ENCODE data around the gene MAGI3. TPM values are rescaled to one million over a fixed set of nuclear protein-coding genes. Genes with fewer than 3 reads are reported as not detected.

The MAGI3 gene
- total and polyA plus RNA-seq, 2 of the 13 experiments (the other 11 are each of a cell fraction or from before 2014, with no cell fraction given) = 4.0 to 11.8 TPM

GRCh38 chr1:113438505-113439276, 48.4 kb downstream of the MAGI3 start:
- ChIA-PET POLR2A (interaction anchor here (0.6 to 1.0 kb wide), 2 partner anchors 47 to 49 kb away, joined by 3 read pairs; partner anchors contain the start of gene MAGI3), CTCF (ENCODE audit: low intra/inter-chr PET ratio, low total read pairs) (no interaction called here)
- Histone ChIP-seq H3K4me2 (ENCODE audit: low read depth, low read length) (peak overlapping the region; percentile 42), H3K36me3 (replicated peaks in 1 of 2; ENCODE audit: control insufficient read depth in 1 of 2, insufficient read depth in 2 of 2, low read length in 2 of 2) (no peaks in the 10 kb centered on the region), H3K4me1 (ENCODE audit: insufficient read depth, low read length) (peaks cover 39% of the 10 kb centered on the region), H4K20me1 (ENCODE audit: insufficient read depth, low read length) (no peaks in the 10 kb centered on the region), H3K79me2 (ENCODE audit: insufficient read depth, low read length) (peaks cover 33% of the 10 kb centered on the region), H2AFZ (ENCODE audit: low read length) (no peak overlapping the region), H3K27ac (ENCODE audit: extremely low read length, insufficient read depth, low read length) (peak overlapping the region; percentile 15), H3K27me3 (ENCODE audit: control insufficient read depth in 1 of 2, insufficient read depth in 2 of 2, low read length in 2 of 2) (no peaks in the 10 kb centered on the region), H3K9me3 (ENCODE audit: low read length) (no peaks in the 10 kb centered on the region), H3K9ac (ENCODE audit: insufficient read depth, low read depth, low read length) (0 out of 2 replicates have a peak overlapping the region, but pooled peaks have one; percentile 15), H3K4me3 (replicated peaks in 1 of 3; ENCODE audit: insufficient read depth in 1 of 3, low read depth in 2 of 3, low read length in 3 of 3) (peak overlapping the region in 1 of 3 experiments; percentile 29; a peak in 1 of 6 replicates)
- ATAC-seq = peak; percentile 89
- in situ Hi-C loops (cut with HindIII; ENCODE audit: extremely low pct_ligation_motif_present, low pct_unique_long_range_greater_than_20kb) = no loop called here
- peak; percentile 53 for DNase-seq (ENCODE audit: low spot score)
- peak; percentile 12 for FAIRE-seq
- no TSS peak for BruUV-seq (replicated peaks)
- 27% methylated on average over 3 of the region's 3 CpGs for WGBS (ENCODE audit: low lambda C conversion rate)
- intact Hi-C loops (cut with micrococcal nuclease; ENCODE audit: unreplicated experiment) = loop anchor here (1.0 kb wide), 1 partner anchor 16 kb away; no protein-coding TSS in a partner anchor
- TF ChIP-seq ZNF724P (CRISPR knock-in tag; IDR thresholded peaks at IDR 0.05; ENCODE audit: borderline replicate concordance) (no peak), SIN3B (IDR thresholded peaks at IDR 0.05; ENCODE audit: low read length) (no peak), CEBPZ (IDR thresholded peaks at IDR 0.05; ENCODE audit: low read length) (no peak), SOX13 (IDR thresholded peaks at IDR 0.05) (no peak), SOX13 (CRISPR knock-in tag; conservative IDR thresholded peaks at IDR 0.05 in 1 of 2, IDR thresholded peaks at IDR 0.05 in 1 of 2) (peak in 1 of 2 experiments; percentile 58; a peak in 2 of 4 replicates), RARA (CRISPR knock-in tag; IDR thresholded peaks at IDR 0.05) (no peak), MXD4 (CRISPR knock-in tag; IDR thresholded peaks at IDR 0.05) (no peak), NFIC (IDR thresholded peaks at IDR 0.05; ENCODE audit: low read length) (no peak), ELF3 (CRISPR knock-in tag; IDR thresholded peaks at IDR 0.05) (0 out of 2 replicates have a peak, but pooled peaks have one; percentile 9), MXI1 (IDR thresholded peaks at IDR 0.05; ENCODE audit: borderline replicate concordance, low read depth, low read length) (no peak), HHEX (CRISPR knock-in tag; IDR thresholded peaks at IDR 0.05) (no peak), CAMTA2 (CRISPR knock-in tag; IDR thresholded peaks at IDR 0.05; ENCODE audit: borderline replicate concordance) (no peak), AKAP8 (CRISPR knock-in tag; IDR thresholded peaks at IDR 0.05) (no peak), ZNF3 (CRISPR knock-in tag; IDR thresholded peaks at IDR 0.05) (no peak), NFATC3 (CRISPR knock-in tag; IDR thresholded peaks at IDR 0.05) (no peak), ZNF800 (CRISPR knock-in tag; IDR thresholded peaks at IDR 0.05) (no peak), TEF (CRISPR knock-in tag; IDR thresholded peaks at IDR 0.05) (no peak), PHF8 (CRISPR knock-in tag; IDR thresholded peaks at IDR 0.05) (no peak), ADNP (CRISPR knock-in tag; IDR thresholded peaks at IDR 0.05) (no peak), RCOR2 (CRISPR knock-in tag; IDR thresholded peaks at IDR 0.05) (0 out of 2 replicates have a peak, but pooled peaks have one; percentile 44)
